Measurements from ENCODE around the gene MIEF1. TPM values are rescaled to one million over a fixed set of nuclear protein-coding genes. Genes with fewer than 3 reads are reported as not detected.
"Not testable (repeated sequence)": the region's sequence is repeated elsewhere in the genome, so short reads cannot be mapped to it uniquely, and the experiment has no call there.

MIEF1 gene
- total RNA-seq, 4 donors from 2014 or later: 12.8 to 27.1 (median 20.2) TPM

- H3K4me3 ChIP-seq (ENCODE audit: low read depth, poor library complexity, severe bottlenecking): no peak overlapping the region
- WGBS, 2 donors: 51 to 54% methylated on average over 6 of the region's 6 CpGs
- intact Hi-C loops (cut with DNase I; ENCODE audit: low total_unique reads): no loop called here
- no peak for TF ChIP-seq POLR2A (IDR thresholded peaks at IDR 0.05)
- no peak for DNase-seq (ENCODE audit: low spot score in 2 of 2)
These were observed 1.5 kb downstream of the MIEF1 start for GRCh38 chr22:39503630-39504029.

GRCh38 chr22:39504071-39504470 is 2.0 kb downstream of the MIEF1 start:
- 93 to 94% methylated on average over 16 of the region's 16 CpGs for WGBS, 2 donors
- no peak overlapping the region for H3K4me3 ChIP-seq (ENCODE audit: low read depth, poor library complexity, severe bottlenecking)

GRCh38 chr22:39507021-39507420 is 4.9 kb downstream of the MIEF1 start:
- not testable (repeated sequence) for DNase-seq (ENCODE audit: low spot score in 2 of 2)

More at GRCh38 chr22:39504071-39504470, 2.0 kb downstream of the MIEF1 start:
- intact Hi-C loops (cut with DNase I; ENCODE audit: low total_unique reads): no loop called here
- DNase-seq (ENCODE audit: low spot score in 2 of 2): no peak
- TF ChIP-seq CTCF (IDR thresholded peaks at IDR 0.05) (no peak), POLR2A (IDR thresholded peaks at IDR 0.05) (no peak)

GRCh38 chr22:39508393-39508792 is 6.3 kb downstream of the MIEF1 start:
- H3K4me3 ChIP-seq (ENCODE audit: low read depth, poor library complexity, severe bottlenecking): no peak overlapping the region
- DNase-seq (ENCODE audit: low spot score in 2 of 2): no peak
- no peak for TF ChIP-seq CTCF (IDR thresholded peaks at IDR 0.05)
- no peak for TF ChIP-seq POLR2A (IDR thresholded peaks at IDR 0.05)
- 75 to 82% methylated on average over 4 of the region's 4 CpGs for WGBS, 2 donors
- intact Hi-C loops (cut with DNase I; ENCODE audit: low total_unique reads): no loop called here

More at GRCh38 chr22:39507021-39507420, 4.9 kb downstream of the MIEF1 start:
- WGBS, 2 donors: 84 to 90% methylated on average over 10 of the region's 10 CpGs
- intact Hi-C loops (cut with DNase I; ENCODE audit: low total_unique reads); H3K4me3 ChIP-seq (ENCODE audit: low read depth, poor library complexity, severe bottlenecking): not testable (repeated sequence)

GRCh38 chr22:39510529-39511149 is 8.5 kb downstream of the MIEF1 start:
- DNase-seq (ENCODE audit: low spot score in 2 of 2): no peak
- no peak overlapping the region for H3K4me3 ChIP-seq (ENCODE audit: low read depth, poor library complexity, severe bottlenecking)
- intact Hi-C loops (cut with DNase I; ENCODE audit: low total_unique reads): no loop called here
- whole genome bisulfite sequencing, 2 donors: 92 to 95% methylated on average over 4 of the region's 4 CpGs
- TF ChIP-seq POLR2A (IDR thresholded peaks at IDR 0.05): no peak
- TF ChIP-seq CTCF (IDR thresholded peaks at IDR 0.05): no peak

GRCh38 chr22:39511226-39511625 is 9.1 kb downstream of the MIEF1 start:
- intact Hi-C loops (cut with DNase I; ENCODE audit: low total_unique reads): no loop called here
- TF ChIP-seq POLR2A (IDR thresholded peaks at IDR 0.05) (no peak), CTCF (IDR thresholded peaks at IDR 0.05) (no peak)
- WGBS, 2 donors: 92% methylated on average over 13 of the region's 13 CpGs
- DNase-seq (ENCODE audit: low spot score in 2 of 2): no peak
- no peak overlapping the region for H3K4me3 ChIP-seq (ENCODE audit: low read depth, poor library complexity, severe bottlenecking)

GRCh38 chr22:39512026-39512425 is 9.9 kb downstream of the MIEF1 start:
- intact Hi-C loops (cut with DNase I; ENCODE audit: low total_unique reads): no loop called here
- TF ChIP-seq POLR2A (IDR thresholded peaks at IDR 0.05) (no peak), CTCF (IDR thresholded peaks at IDR 0.05) (no peak)
- H3K4me3 ChIP-seq (ENCODE audit: low read depth, poor library complexity, severe bottlenecking): no peak overlapping the region
- no peak for DNase-seq (ENCODE audit: low spot score in 2 of 2)
- 78 to 86% methylated on average over 8 to 10 of the region's 10 CpGs for WGBS, 2 donors

All from lower leg skin (tissue), 4 donors.